GM12891 (cell line): Measurements from ENCODE around the gene ZCCHC17.

ENCODE experiments used
- PAX5 ChIP-seq: IDR thresholded peaks from 2 replicates; pipeline ENCODE4 v1.6.1; 2011; ENCODE audit warnings: low read length, moderate library complexity, mild to moderate bottlenecking; ENCODE audit not compliant: insufficient read depth, severe bottlenecking
- POLR2A ChIP-seq: IDR thresholded peaks from 2 replicates; pipeline ENCODE4 v1.6.1; 2011; ENCODE audit warnings: low read depth, low read length, control low read depth
- POLR2AphosphoS5 ChIP-seq: IDR thresholded peaks from 2 replicates; pipeline ENCODE4 v1.6.1; 2011; ENCODE audit warnings: low read depth, low read length, control low read depth
- POU2F2 ChIP-seq: IDR thresholded peaks from 2 replicates; pipeline ENCODE4 v1.6.1; 2011; ENCODE audit warnings: low read depth, mild to moderate bottlenecking, control low read depth, low read length, moderate library complexity
- SPI1 ChIP-seq: IDR thresholded peaks from 2 replicates; pipeline ENCODE4 v1.6.1; 2011; ENCODE audit warnings: low read depth, low read length, control low read depth
- TAF1 ChIP-seq: IDR thresholded peaks from 2 replicates; pipeline ENCODE4 v1.6.1; 2011; ENCODE audit warnings: low read depth, low read length, control low read depth

DNA sequence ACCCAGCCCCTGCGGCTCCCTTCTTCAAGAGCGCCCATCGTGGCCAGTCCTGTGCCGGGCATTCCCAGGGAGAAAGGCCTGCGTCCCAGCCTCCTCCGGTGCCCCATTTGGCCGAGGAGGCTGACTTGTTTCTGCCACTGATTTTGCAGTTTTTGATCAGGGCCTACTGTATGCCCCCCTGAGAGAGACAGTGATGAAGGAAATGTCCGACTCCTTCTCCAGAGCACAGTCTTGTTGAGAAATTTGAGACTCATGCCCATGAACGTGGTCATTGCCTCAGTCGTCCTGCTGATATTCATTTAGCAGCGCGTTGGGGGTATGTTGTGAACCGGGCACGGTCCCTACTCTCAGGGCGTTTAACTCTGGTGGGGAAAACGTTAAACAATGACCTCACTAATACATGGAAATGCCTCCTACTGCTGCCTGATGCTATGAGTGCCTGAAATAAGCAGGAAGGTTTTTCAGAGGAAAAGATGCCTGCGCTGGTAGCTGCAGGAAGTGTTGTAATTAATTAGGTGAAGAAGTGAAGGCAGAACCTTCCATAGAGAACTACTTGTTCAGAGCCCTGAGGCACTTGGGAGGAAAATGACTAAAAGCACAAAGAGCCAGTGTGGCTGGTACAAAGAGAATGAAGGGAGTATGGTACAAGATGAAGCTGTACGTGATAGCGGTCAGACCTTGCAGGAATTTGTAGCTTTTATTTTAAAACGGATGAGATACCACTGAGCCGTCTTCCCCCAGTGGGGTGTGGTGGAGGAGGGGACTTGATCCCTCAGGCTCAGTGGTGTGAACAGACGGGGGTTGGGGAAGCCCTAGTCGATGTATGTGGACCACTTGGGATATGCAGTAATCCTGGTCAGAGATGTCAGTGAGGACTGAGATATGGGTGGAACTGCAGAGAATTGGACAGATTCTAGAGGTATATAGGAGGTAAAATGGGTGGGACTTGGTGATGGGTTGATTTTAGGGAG, 730 bp downstream of the ZCCHC17 start:
- TF ChIP-seq SPI1 (no peak), POLR2A (no peak), TAF1 (no peak), POLR2AphosphoS5 (no peak), PAX5 (no peak), POU2F2 (no peak)
